Measurements from ENCODE around the gene PSMD14. TPM values are rescaled to one million over a fixed set of nuclear protein-coding genes. Genes with fewer than 3 reads are reported as not detected.

PSMD14 gene
- total RNA-seq, 2 experiments from 2014 or later = 70.9 to 72.9 TPM

GRCh38 chr2:161370981-161371380 lies 62.8 kb downstream of the PSMD14 start:
- Mint-ChIP-seq H3K4me1 (no peaks in the 10 kb centered on the region), H3K9me3 (no peaks in the 10 kb centered on the region), H3K36me3 (ENCODE audit: low read depth) (peaks cover 17% of the 10 kb centered on the region), H3K27ac (no peak overlapping the region), H3K27me3 (no peaks in the 10 kb centered on the region), H3K4me3 (no peak overlapping the region)
- CTCF ChIA-PET = no interaction called here
- POLR2A ChIA-PET = interaction anchor here (1.1 kb wide), 1 partner anchor 11 kb away, joined by 3 read pairs; no protein-coding TSS in a partner anchor
- no peak for DNase-seq

DNA sequence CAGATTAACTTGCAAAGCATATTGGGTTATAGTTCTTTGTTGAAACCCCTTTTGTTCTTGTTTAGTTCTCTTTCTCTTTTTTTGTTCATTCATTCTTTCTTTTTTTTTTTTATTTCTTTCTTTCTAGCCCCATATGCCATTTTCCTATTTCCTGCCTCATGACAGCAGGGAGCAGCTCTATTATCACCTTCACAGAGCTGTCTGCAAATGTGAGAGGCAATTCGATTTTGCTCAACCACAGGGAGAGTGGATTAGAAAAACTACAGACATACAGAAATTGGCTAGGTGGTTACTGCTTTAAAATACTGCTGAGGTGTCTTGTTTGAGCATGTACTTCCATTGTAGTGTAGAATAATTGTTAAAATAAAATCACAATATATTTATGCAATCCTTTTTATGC lies 63.6 kb downstream of the PSMD14 start:
- peaks cover 17% of the 10 kb centered on the region for H3K36me3 Mint-ChIP-seq (ENCODE audit: low read depth)
- H3K27me3 Mint-ChIP-seq = no peaks in the 10 kb centered on the region
- POLR2A ChIA-PET = interaction anchor here (1.1 kb wide), 1 partner anchor 45 kb away, joined by 3 read pairs; the partner anchor contains the start of gene TBR1

DNA sequence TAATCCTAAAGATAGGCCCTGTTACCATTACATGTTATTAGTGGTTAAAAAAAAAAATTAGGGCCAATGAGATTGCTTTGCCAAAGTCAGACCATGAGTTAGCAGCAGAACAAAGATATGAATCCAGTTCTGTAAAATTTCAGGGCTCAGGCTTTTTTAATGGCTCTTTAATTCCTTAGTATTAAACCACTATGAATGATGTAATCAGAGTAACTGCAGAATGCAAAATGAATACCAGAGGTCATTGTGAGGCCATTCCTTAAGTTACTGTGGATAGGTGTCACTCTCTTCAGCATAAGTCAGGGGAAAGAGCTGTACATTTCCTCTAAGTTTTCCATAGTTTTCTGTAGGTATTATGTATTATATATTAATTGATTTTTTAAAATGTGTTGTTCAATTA lies 65.7 kb downstream of the PSMD14 start:
- no peak overlapping the region for H3K27ac Mint-ChIP-seq
- ChIA-PET CTCF (no interaction called here), POLR2A (no interaction called here)
- H3K4me1 Mint-ChIP-seq = no peaks in the 10 kb centered on the region
- H3K27me3 Mint-ChIP-seq = no peaks in the 10 kb centered on the region
- H3K9me3 Mint-ChIP-seq = no peaks in the 10 kb centered on the region
- DNase-seq = no peak
- H3K4me3 Mint-ChIP-seq = no peak overlapping the region
- peaks cover 12% of the 10 kb centered on the region for H3K36me3 Mint-ChIP-seq (ENCODE audit: low read depth)

More for the DNA sequence above, 63.6 kb downstream of the PSMD14 start:
- H3K27ac Mint-ChIP-seq = no peak overlapping the region
- no peak overlapping the region for H3K4me3 Mint-ChIP-seq
- no peaks in the 10 kb centered on the region for H3K9me3 Mint-ChIP-seq
- no peak for DNase-seq
- CTCF ChIA-PET = interaction anchor here (0.7 kb wide), 1 partner anchor 12 kb away, joined by 3 read pairs; no protein-coding TSS in a partner anchor
- H3K4me1 Mint-ChIP-seq = no peaks in the 10 kb centered on the region

GRCh38 chr2:161374446-161374845 lies 66.2 kb downstream of the PSMD14 start:
- CTCF ChIA-PET = no interaction called here
- H3K4me3 Mint-ChIP-seq = no peak overlapping the region
- peaks cover 12% of the 10 kb centered on the region for H3K36me3 Mint-ChIP-seq (ENCODE audit: low read depth)

DNA sequence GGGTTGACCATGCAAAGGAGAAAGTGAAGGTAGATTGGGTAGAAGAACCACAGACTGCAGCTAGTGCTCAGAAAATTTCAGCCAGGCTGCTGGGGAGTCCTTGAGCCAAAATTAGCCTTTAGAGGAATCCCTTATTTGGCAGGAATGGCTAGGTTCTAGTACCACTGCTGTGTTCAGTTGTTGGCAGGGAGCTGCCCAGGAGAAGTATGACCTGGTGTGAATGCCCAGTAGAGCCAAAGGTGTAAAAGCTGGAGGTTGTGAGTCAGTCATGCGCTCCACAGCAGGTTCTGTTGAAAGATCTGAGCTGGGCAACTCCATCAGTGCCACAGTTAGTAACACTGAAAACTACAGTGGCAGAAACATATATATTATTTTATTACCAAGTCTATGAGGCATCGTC lies 71.5 kb downstream of the PSMD14 start:
- CTCF ChIA-PET = no interaction called here
- H3K4me1 Mint-ChIP-seq = peaks cover 6% of the 10 kb centered on the region
- no peak for DNase-seq
- H3K9me3 Mint-ChIP-seq = no peaks in the 10 kb centered on the region
- no peaks in the 10 kb centered on the region for H3K27me3 Mint-ChIP-seq
- peaks cover 4% of the 10 kb centered on the region for H3K36me3 Mint-ChIP-seq (ENCODE audit: low read depth)
- no peak overlapping the region for H3K4me3 Mint-ChIP-seq
- no peak overlapping the region for H3K27ac Mint-ChIP-seq
- POLR2A ChIA-PET = no interaction called here

More at GRCh38 chr2:161374446-161374845, 66.2 kb downstream of the PSMD14 start:
- Mint-ChIP-seq H3K27ac (no peak overlapping the region), H3K9me3 (no peaks in the 10 kb centered on the region), H3K27me3 (no peaks in the 10 kb centered on the region), H3K4me1 (no peaks in the 10 kb centered on the region)
- POLR2A ChIA-PET = no interaction called here
- no peak for DNase-seq

- H3K9me3 Mint-ChIP-seq = no peaks in the 10 kb centered on the region
- ChIA-PET POLR2A (interaction anchor here (1.2 kb wide), 1 partner anchor 11 kb away, joined by 3 read pairs; no protein-coding TSS in a partner anchor), CTCF (no interaction called here)
- peaks cover 12% of the 10 kb centered on the region for H3K36me3 Mint-ChIP-seq (ENCODE audit: low read depth)
- no peak overlapping the region for H3K4me3 Mint-ChIP-seq
- H3K4me1 Mint-ChIP-seq = peaks cover 18% of the 10 kb centered on the region
- no peak overlapping the region for H3K27ac Mint-ChIP-seq
- no peaks in the 10 kb centered on the region for H3K27me3 Mint-ChIP-seq
- DNase-seq = no peak
Observed at GRCh38 chr2:161381546-161381945, 73.3 kb downstream of the PSMD14 start.

GRCh38 chr2:161382747-161383146 lies 74.5 kb downstream of the PSMD14 start:
- Mint-ChIP-seq H3K36me3 (ENCODE audit: low read depth) (peaks cover 20% of the 10 kb centered on the region), H3K27ac (no peak overlapping the region), H3K4me3 (no peak overlapping the region), H3K4me1 (peaks cover 20% of the 10 kb centered on the region), H3K9me3 (no peaks in the 10 kb centered on the region), H3K27me3 (no peaks in the 10 kb centered on the region)
- ChIA-PET POLR2A (interaction anchor here (1.2 kb wide), 1 partner anchor 12 kb away, joined by 3 read pairs; no protein-coding TSS in a partner anchor), CTCF (no interaction called here)
- no peak for DNase-seq

GRCh38 chr2:161384864-161385263 lies 76.6 kb downstream of the PSMD14 start:
- H3K4me1 Mint-ChIP-seq = peaks cover 20% of the 10 kb centered on the region
- CTCF ChIA-PET = no interaction called here
- no peak overlapping the region for H3K4me3 Mint-ChIP-seq
- no peak overlapping the region for H3K27ac Mint-ChIP-seq
- POLR2A ChIA-PET = no interaction called here
- H3K36me3 Mint-ChIP-seq (ENCODE audit: low read depth) = peaks cover 26% of the 10 kb centered on the region
- DNase-seq = no peak
- H3K9me3 Mint-ChIP-seq = no peaks in the 10 kb centered on the region
- H3K27me3 Mint-ChIP-seq = no peaks in the 10 kb centered on the region

DNA sequence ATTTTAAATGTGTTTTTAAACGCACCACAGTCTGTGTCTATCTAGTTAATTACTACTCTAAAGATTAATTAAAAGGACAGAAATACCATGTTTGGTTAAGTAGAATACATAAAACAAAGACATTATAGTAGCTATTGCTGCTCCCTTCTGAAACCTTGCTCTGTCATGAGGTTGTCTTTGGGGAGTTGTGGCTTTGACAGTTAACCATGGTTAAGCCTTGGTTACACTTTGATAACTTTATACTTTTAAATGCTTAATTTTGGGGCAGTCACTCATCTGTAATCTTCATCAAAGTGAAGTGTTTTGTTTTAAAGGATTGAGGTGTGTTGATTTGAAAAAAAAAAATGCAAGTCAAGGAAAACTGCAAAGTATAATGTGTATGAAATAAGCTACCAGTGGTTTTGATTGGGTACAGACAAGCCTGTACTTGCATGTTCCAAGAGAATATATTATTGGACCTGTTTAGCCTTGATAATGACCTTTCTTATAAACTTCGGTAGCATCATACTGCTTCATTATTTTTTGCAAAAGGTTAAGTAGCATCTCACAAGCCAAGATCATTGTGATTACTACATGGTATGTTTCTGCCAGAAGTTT lies 78.1 kb downstream of the PSMD14 start:
- no peak for DNase-seq
- Mint-ChIP-seq H3K27me3 (no peaks in the 10 kb centered on the region), H3K4me1 (peaks cover 28% of the 10 kb centered on the region), H3K4me3 (no peak overlapping the region), H3K9me3 (no peaks in the 10 kb centered on the region), H3K36me3 (ENCODE audit: low read depth) (peaks cover 26% of the 10 kb centered on the region), H3K27ac (no peak overlapping the region)
- ChIA-PET POLR2A (no interaction called here), CTCF (no interaction called here)

DNA sequence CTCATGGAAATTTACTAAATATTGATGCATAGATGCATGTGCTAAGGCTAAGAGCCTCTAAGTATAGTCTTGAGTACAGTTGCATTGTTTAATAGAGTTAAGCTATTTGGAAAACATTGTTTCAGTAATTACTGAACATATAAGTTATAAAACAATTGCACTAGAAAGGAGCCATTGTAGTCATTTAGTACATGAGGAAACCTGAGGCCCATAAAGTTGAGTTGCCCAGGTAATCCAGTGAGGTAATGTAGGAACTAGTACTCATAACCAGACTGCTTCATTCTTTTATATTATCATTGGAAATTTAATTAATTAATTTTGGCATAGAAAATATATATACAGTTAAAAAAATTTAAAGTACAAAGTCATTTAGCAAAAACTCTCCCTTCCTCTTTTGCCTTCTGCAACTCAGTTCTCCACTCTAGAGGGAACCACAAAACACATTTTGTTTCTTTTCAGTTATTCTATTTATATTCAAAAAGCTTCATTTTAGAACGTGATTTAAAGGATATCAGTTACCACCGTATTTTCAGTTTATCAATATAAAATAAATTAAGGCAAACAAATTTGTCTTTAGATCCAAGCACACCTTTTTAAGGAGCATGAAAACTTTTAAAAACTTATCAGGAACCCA lies 80.0 kb downstream of the PSMD14 start:
- POLR2A ChIA-PET = interaction anchor here (1.1 kb wide), 1 partner anchor 80 kb away, joined by 3 read pairs; the partner anchor contains the start of gene PSMD14
- H3K27me3 Mint-ChIP-seq = no peaks in the 10 kb centered on the region
- no peaks in the 10 kb centered on the region for H3K9me3 Mint-ChIP-seq
- CTCF ChIA-PET = interaction anchor here (1.1 kb wide), 1 partner anchor 8 kb away, joined by 3 read pairs; no protein-coding TSS in a partner anchor
- peaks cover 34% of the 10 kb centered on the region for H3K4me1 Mint-ChIP-seq
- DNase-seq = no peak
- H3K4me3 Mint-ChIP-seq = no peak overlapping the region
- H3K27ac Mint-ChIP-seq = no peak overlapping the region
- peaks cover 39% of the 10 kb centered on the region for H3K36me3 Mint-ChIP-seq (ENCODE audit: low read depth)

DNA sequence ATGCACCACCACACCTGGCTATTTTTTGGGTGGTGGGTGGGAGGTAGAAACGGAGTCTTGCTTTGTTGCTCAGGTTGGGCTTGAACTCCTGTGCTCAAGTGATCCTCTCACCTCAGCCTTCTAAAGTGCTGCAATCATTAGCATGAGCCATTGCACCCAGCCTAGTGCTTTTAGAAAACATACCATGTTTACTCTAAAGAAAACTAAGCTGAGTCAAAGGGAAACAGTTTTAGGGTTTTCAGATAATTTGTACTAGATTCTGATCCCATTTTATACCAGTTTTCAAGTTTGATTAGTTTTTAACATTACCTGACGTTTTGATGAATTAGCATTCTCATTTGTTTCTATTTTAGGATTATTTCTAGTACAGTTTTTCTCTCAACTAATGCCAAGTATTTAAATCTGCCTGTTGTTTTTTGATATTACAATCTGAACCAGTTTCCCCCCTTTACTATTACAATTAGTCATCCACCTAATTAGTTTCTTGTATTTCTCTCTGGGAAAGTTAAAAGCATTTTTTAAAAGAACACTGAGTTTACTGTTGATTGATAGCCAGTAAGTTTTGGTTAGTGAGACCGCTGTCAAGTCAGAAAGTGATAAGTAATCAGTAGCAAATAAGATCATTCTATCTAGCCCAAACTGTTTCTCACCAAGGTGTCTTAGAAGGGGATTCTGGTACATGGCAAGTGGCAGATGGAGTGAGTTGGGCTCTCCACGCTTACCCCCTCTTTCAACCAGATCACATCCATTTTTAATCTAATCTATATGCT lies 83.7 kb downstream of the PSMD14 start:
- POLR2A ChIA-PET = no interaction called here
- H3K9me3 Mint-ChIP-seq = no peaks in the 10 kb centered on the region
- CTCF ChIA-PET = no interaction called here
- peaks cover 50% of the 10 kb centered on the region for H3K36me3 Mint-ChIP-seq (ENCODE audit: low read depth)
- no peak for DNase-seq
- no peak overlapping the region for H3K27ac Mint-ChIP-seq
- H3K4me3 Mint-ChIP-seq = no peak overlapping the region
- no peaks in the 10 kb centered on the region for H3K27me3 Mint-ChIP-seq
- H3K4me1 Mint-ChIP-seq = peaks cover 15% of the 10 kb centered on the region

DNA sequence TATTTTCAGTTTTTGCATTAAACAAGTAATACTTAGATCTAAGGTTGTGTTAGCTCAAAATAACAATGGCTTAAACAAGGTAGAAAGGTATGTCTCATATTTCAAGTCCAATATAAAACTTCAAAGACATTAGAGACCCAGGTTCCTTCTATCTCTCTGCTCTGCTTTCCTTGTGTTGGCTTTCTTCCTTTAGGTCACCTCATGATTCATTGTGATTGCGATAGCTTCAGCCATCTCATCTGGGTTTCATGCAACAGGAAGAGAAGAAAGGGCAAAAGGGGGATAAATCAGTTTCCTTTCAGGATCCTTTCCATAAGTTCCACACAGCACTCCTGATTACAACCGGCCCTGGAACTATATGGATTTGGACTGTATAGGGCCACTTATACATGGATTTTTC lies 91.9 kb downstream of the PSMD14 start:
- POLR2A ChIA-PET = no interaction called here
- peaks cover 42% of the 10 kb centered on the region for H3K36me3 Mint-ChIP-seq (ENCODE audit: low read depth)
- H3K27ac Mint-ChIP-seq = no peak overlapping the region
- no peak overlapping the region for H3K4me3 Mint-ChIP-seq
- no peak for DNase-seq
- no peaks in the 10 kb centered on the region for H3K9me3 Mint-ChIP-seq
- no peaks in the 10 kb centered on the region for H3K27me3 Mint-ChIP-seq
- no peaks in the 10 kb centered on the region for H3K4me1 Mint-ChIP-seq
- CTCF ChIA-PET = no interaction called here

DNA sequence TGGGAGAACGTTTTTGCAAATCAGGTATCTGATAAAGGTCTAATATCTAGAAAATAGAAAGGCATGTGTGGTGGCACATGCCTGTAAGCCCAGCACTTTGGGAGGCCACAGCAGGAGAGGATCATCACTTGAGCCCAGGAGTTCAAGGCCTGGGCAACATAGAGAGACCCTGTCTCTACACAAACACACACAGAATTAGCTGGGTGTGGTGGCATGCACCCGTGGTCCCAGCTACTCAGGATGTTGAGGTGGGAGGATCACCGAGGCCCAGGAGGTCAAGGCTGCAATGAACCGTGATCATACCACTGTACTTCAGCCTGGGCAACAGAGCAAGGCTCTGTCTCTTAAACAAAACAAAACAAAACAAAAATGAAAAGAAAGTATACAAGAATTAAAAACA lies 94.1 kb downstream of the PSMD14 start:
- POLR2A ChIA-PET = no interaction called here
- Mint-ChIP-seq H3K27ac (no peak overlapping the region), H3K27me3 (no peaks in the 10 kb centered on the region), H3K4me3 (no peak overlapping the region), H3K9me3 (no peaks in the 10 kb centered on the region), H3K36me3 (ENCODE audit: low read depth) (peaks cover 23% of the 10 kb centered on the region), H3K4me1 (no peaks in the 10 kb centered on the region)
- CTCF ChIA-PET = no interaction called here
- no peak for DNase-seq
